ENCODE results near the gene IGDCC3.
"Not testable (repeated sequence)": the region's sequence is repeated elsewhere in the genome, so short reads cannot be mapped to it uniquely, and the experiment has no call there.

The IGDCC3 gene

DNA sequence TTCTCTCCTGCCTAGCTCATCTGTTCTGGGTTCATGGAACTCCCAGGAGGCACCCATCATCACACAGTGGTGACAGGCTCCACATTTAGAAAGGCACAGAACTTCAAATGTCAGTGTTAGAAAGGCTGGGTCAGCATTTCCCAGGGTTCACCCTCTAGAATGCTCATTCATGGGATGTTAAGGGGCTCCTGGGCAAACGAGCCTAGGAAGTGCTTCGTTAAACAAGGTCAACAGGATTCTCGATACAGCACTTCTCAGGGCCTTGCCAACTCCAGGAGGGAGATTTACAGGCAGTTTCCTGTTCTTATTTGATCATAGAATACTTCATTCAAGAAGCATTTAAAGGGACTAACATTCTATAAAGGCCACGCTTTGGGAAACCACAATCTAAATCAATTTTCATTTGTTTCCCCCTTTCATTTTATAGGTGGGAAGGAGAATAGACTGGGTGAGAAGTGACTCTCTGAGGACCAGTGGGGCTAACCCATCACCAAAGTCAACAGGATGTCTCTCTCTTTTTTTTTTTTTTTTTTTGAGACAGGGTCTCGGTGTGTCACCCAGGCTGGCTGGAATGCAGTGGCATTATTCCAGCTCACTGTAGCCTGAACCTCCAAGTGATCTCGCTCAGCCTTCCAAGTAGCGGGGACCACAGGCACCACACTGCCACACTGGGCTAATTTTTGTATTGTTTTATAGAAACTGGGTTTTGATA lies 30.7 kb upstream of the IGDCC3 start:
- DNase-seq (ENCODE audit: low read depth, low spot score): no peak
- H3K4me3 ChIP-seq (ENCODE audit: low read length): no peak overlapping the region

DNA sequence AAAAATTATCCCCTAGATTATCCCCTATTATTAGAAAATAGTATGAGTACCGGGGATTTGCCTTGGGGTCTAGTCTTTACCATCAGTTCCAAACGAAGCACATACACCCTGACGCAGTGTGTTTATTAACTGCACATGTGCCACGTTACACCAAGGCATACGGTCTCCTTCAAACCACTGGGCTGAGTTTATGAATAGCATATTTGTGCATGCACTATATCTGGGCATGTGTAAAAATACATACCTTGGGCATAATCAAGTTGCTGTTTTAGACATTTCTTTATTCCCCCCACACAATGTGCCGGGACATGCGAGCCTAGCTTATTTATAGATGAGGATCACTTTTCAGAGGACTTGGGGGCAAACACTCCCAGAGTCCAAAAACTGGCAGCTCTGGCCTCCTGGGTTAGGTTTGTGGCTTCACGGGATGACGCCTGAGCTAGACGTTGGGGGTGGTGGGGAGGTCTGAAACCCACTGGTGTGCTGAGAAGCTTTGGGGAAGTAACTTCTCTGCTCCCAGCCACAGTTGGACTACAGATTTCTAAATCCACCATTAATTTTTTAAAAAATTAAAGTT lies 28.7 kb upstream of the IGDCC3 start:
- no peak overlapping the region for H3K4me3 ChIP-seq (ENCODE audit: low read length)
- no peak for DNase-seq (ENCODE audit: low read depth, low spot score)

DNA sequence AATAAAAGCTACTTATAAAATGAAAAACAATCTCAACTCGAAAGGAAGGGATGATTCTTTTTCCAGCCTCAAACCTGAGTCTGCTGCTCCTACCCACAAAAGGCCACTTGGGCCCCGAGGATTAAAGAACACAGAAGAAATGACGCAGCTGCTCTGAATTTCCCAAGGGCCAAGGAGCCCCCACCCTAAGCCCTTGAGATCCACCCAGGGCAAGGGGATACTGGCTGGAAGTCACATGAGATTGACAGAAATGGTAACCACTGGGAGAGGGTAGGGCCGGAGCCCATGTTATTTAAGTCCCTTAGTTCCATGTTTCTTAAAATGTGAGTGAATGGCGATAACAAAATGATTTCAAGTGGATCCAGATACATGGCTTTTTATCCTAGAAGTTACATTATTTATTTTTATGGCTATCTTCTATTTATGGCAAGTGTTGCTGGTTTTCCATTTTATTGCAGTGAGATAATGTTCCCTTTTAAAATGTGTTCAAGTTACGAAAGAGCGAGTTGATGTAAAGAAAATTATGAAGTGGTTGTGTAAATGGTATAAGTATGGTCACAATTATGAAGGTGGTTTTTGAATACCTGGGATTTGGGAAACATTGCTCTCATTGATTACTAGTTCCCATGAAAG lies 28.1 kb upstream of the IGDCC3 start:
- no peak for DNase-seq (ENCODE audit: low read depth, low spot score)
- H3K4me3 ChIP-seq (ENCODE audit: low read length): no peak overlapping the region

DNA sequence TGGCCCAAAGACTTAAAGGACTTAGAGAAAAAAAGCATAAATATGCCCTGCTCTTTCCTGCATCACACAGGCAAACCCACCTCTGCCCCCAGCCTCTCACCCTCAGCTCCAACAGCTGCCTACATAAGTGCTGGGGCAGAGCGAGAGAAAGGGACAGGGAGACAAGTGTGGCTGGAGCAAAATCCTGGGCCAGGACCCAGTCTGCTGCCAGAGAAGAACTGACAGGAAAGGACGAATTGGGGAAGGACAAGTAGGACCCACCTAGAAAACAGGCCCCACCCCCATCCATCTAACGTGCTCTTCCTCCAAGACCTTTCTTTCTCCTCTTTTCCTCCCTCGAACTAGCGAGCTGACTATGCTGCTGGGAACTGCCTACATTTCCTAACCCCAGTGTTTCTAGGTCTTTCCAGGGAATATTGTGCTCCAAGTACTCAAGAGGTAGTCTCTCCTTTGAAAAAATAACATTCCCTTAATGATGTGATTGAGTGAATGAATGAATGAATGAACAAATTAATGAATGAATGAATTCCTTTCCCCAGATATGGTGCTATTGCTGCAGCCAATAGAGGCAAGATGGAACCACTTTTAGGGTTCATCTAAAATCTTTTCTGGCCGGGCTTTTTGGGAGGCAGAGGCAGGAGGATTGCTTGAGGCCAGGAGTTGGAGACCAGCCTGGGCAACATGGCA lies 26.5 kb upstream of the IGDCC3 start:
- no peak for DNase-seq (ENCODE audit: low read depth, low spot score)
- no peak overlapping the region for H3K4me3 ChIP-seq (ENCODE audit: low read length)

DNA sequence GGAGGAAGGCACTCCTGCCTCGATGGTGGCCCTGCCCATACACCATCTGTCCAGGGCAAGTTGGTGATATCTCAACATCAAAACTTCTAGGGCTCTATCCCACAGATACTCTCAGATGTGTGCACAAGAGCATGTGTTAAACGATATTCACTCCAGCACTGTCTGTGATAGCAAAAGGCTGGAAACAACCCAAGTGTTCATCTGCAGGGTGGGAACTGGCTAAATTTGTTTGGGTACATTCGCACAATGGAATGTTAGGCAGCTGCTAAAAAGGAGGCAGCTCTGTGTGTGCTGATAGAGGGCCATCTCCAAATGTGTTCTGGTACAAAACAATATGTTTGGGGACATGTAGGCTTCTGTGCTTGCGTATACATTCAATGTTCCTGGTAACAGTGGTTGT lies 25.2 kb upstream of the IGDCC3 start:
- no peak for DNase-seq (ENCODE audit: low read depth, low spot score)
- no peak overlapping the region for H3K4me3 ChIP-seq (ENCODE audit: low read length)

DNA sequence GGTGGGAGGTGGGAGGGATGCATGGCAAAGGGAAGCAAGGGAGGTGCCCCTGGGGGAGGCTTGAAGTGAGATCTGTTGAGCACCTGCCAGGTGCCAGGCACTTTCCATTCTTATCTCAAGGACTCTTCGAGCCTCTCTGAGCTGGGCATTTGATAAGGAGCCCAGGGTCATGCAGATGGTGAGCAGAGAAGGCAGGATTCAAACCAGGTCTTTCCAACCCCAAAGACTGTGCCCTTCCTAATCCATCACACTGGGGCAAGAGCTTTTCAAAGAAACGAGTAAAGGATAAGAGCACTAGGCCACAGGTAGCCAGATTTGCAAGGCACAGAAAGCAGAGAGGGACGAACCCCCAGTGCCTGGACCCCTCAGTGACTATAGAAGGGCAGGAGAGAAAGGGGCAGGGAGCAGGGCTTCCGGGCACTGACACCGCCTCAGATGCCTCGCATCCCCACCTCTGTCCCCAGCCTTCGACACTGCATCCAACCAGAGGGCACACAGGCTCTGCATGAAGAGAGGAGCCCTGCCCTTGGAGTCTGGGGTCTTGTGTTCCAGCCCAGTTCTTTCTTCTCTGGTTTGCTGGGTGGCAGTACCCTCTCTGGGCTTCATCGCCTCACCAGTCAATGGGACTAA lies 23.9 kb upstream of the IGDCC3 start:
- DNase-seq (ENCODE audit: low read depth, low spot score): no peak

DNA sequence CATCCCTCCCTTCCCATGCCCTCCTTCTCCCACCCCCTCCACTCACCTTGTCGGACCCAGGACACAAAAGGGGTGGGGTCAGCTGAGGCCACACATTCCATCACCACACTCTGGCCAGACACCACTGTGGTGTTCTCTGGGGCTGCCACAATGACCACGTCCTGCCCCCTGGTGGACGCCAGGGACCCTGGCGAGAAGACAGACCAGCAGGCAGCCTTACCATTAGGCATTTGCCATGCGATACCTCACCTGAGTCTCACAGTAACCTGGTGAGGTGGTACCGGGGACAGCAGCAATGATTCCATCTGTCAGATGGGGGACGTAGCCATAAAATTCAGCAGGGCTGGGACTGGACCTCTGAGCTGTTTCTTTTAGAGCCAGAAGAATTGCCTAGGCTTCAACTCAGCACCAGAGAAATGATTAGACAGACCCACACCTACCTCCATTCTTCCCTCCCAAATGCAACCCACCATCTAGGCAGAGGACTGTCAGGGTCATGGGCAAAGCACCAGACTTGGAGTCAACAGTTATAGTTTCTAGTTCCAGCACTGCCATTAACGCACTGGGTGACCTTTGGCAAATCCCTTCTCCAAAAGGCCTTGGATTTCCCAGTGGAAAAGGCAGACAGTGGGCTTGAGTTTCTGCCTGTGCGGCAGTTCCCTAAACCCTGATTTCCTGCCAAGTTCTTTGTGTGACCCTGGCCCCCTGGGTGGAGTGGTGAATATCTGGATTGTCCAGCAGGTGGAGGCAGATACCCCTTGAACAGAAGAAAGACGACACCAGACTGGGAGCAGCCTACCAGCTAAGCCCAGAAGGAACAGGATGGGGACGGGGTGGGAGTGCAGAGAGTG lies 23.2 kb upstream of the IGDCC3 start:
- peak; percentile 55 for DNase-seq (ENCODE audit: low read depth, low spot score)

More for the DNA sequence above, 23.9 kb upstream of the IGDCC3 start:
- H3K4me3 ChIP-seq (ENCODE audit: low read length): no peak overlapping the region

DNA sequence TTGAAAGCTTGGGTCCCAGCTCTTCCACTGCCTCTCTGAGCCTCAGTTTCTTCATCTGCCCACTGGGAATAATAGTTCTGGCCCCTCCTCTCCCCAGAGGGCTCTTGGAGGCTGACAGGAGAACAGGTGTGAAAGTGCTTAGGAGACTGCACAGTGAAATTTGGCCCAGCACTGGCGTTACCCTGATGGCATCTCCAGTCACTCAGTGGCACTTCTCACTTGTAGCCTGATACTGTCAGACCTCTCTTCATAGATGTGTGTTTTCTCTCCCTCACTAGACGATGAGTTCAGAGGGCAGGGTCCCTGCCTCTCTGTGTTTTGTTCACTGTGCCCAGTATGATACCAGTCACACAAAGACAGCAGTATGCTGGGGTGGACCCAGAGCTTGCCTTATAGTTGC lies 22.2 kb upstream of the IGDCC3 start:
- H3K4me3 ChIP-seq (ENCODE audit: low read length): no peak overlapping the region
- DNase-seq (ENCODE audit: low read depth, low spot score): no peak

More for the DNA sequence above, 23.2 kb upstream of the IGDCC3 start:
- H3K4me3 ChIP-seq (ENCODE audit: low read length): no peak overlapping the region

DNA sequence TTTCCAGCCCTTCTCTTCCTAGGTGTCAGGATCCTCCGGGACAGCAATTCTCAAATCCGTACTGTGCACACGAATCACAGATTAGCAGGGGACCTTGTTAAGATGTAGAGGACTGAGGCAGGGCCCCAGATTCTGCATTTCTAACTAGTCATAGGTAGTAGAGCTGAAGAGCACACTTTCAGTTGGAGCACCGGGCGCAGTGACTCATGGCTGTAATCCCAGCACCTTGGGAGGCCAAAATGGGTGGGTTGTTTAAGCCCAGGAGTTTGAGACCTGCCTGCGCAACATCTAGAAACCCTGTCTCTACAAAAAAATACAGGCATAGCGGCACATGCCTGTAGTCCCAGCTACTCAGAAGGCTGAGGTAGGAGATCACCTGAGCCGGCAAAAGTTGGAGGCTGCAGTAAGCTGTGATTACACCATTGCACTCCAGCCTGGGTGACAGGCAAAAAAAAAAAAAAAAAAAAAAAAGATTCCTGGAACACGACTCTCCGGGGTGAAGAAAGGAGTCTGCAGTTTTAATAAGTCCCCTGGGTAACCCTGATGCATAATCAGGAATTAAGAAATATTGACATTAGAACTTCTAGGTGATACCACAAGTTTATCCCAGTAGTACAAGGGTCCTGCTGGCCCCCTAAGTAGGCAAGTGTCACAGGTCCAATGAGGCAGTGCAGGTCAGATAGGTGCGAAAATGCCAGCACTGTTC lies 21.4 kb upstream of the IGDCC3 start:
- no peak for DNase-seq (ENCODE audit: low read depth, low spot score)
- no peak overlapping the region for H3K4me3 ChIP-seq (ENCODE audit: low read length)

DNA sequence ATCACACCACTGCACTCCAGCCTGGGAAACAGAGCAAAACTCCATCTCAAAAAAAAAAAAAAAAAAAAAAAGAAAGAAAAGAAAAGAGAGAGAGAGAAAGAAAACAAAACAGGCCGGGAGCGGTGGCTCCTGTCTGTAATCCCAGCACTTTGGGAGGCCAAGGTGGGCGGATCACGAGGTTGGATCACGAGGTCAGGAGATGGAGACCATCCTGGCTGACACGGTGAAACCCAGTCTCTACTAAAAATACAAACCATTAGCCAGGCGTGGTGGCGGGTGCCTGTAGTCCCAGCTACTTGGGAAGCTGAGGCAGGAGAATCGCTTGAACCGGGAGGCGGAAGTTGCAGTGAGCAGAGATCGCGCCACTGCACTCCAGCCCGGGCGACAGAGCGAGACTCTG lies 20.7 kb upstream of the IGDCC3 start:
- not testable (repeated sequence) for H3K4me3 ChIP-seq (ENCODE audit: low read length); DNase-seq (ENCODE audit: low read depth, low spot score)

DNA sequence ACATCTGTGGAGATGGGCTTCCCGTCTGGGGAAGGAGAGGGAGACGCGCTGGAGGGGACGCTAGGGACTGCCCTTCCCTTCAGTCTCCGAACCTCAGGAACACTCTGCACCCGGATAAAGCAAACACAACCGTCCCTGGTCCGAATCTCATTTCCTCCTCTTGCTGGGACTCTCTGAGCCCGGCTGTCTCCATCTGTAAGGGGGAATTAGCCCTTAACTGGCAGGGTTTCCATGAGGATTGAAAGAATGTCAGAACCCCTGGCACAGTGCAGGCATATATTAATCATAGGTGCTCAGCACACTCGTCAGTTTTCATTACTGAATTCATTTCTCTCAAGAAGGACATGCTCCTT lies 19.1 kb upstream of the IGDCC3 start:
- H3K4me3 ChIP-seq (ENCODE audit: low read length): no peak overlapping the region
- DNase-seq (ENCODE audit: low read depth, low spot score): no peak

DNA sequence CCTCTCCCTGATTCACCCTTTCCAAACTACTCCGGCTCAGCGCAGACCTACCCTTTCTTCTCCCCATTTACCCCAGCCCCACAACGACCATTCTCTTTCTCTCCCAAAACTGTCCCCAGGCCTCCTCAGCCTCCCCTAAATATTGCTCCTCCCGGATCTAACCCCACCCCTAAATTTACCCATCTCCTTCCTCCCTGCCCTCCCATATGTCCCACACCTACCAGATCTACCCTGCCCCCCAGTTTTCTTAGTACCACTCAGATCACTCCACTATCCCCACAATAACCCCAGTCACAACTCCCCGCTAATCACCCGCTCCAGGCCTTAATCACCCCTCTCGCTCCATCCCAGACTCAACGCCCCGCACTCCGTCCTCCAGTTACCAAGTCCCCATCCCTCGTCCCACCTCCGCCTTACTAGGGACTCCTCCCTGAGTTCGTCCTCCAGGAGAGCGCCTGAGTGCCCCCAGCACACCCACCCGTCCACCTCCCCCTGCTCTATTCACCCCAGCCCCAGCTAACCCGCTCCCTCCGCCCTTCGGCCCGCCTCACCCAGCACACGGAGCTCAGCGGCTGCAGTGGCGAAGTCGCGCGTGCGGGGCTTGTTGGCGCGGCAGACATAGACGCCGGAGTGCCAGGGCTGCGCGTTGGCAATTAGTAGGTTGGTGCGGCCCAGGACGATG lies 18.6 kb upstream of the IGDCC3 start:
- H3K4me3 ChIP-seq (ENCODE audit: low read length): no peak overlapping the region
- DNase-seq (ENCODE audit: low read depth, low spot score): no peak

DNA sequence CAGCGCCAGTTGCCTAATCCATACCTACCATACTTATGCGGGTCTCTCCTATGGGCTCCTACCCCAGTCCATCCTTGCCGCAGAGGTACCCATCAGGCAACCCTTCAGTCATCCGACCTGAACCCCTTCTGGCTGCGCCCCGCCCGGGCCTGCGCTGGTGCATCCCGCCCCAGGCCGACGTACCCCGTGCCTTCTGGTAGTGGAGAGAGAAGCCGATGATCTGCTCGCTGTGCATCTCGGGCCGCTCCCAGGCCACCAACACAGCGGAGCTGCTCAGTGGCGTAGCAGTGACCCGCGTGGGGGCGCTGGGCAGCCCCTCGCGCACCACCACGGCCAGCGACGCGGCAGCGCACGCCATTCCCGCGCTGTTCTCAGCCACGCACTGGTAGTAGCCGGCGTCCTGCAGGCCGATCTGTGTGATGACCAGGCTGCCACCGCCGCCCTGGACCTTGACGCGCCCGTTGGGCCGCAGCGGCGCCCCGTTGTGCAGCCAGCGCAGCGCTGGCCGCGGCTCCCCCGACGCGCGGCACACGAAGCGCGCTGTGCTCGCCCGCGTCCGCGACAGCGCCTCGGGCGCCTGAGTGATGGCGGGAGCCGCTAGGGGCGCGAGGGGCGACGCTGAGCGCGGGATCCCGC lies 17.9 kb upstream of the IGDCC3 start:
- no peak overlapping the region for H3K4me3 ChIP-seq (ENCODE audit: low read length)
- no peak for DNase-seq (ENCODE audit: low read depth, low spot score)

DNA sequence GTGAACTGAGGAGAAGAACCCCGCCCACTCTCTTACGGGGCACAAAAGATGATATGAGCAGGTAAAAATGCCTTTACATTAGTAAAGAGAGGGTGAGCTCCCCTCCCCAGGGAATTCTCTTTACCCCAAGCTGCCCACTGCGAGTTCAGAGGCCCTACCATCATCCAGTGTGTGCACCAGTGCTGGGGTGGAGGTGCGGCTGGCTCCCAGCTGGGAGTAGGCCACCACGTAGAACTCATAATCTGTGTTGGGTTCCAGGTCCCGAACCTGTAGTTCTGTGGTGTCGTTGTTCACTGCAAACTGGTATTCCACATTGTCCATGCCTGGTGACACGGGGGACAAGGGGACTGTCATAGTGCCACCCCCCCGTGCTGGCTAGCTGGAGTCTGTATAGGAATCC lies 17.1 kb upstream of the IGDCC3 start:
- no peak for DNase-seq (ENCODE audit: low read depth, low spot score)
- no peak overlapping the region for H3K4me3 ChIP-seq (ENCODE audit: low read length)

DNA sequence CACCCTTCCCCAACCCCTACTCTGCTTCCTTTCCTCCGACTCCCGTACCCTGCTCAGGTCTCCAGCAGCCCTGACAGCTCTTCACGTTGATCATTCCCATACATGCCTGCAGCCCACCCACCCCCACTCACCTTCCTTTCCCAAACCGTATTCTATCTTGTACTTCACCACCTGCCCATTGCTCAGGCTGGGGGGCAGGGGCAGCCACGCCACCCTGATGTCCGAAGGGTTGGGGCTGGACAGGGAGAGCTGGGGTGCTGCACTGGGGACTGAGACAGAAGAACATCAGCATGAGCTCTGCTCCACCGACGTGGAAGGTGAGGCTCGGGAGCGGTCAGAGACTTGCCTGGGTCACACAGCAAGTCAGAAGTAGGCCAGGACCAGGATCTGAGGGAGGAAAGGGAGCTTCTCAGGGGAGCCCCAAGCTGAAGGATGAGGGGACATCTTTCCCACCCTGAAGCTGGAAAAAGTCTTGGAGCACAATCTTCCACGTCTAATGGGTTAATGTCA lies 16.5 kb upstream of the IGDCC3 start:
- DNase-seq (ENCODE audit: low read depth, low spot score): no peak
- H3K4me3 ChIP-seq (ENCODE audit: low read length): no peak overlapping the region

DNA sequence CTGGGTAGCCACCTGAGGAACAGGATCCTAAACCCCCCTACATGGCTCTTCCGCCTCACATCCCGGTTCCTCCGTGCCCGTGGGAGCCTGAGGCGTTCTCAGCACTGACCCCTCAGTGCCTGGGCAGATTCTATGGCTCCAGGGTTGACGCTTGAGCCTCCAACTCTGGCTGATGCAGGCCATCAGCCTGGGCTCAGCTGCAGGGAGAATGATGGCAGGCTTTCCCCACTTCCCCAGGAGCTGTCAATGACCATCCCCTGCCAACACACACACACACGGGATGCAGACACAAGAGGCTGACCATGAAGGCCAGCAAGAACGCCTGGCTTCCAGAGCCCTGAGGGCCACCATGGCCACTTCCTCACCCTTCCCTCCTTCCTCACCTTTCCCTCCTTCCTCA lies 15.8 kb upstream of the IGDCC3 start:
- no peak for DNase-seq (ENCODE audit: low read depth, low spot score)
- H3K4me3 ChIP-seq (ENCODE audit: low read length): no peak overlapping the region

DNA sequence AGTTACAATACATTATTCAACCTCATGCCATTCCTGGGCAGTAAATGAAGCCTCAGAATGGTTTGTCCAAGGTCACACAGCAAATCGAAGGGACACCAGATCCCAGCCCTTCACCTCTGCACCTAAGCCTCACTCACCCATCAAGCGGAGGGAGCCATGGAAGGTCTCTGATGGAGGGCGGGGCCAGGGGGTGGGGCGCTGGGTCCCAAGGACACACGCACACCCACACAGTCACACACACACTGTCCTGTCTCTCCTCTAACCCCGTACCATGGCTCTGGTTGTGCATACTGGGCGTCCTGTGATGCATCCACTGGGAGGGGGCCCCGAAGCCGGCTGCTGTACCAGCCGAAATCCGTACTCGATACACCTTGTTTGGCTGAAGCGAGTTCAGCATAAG lies 15.3 kb upstream of the IGDCC3 start:
- DNase-seq (ENCODE audit: low read depth, low spot score): no peak
- no peak overlapping the region for H3K4me3 ChIP-seq (ENCODE audit: low read length)

Data from Jurkat, Clone E6-1 (cell line).